LNCaP clone FGC (cell line): ENCODE measurements around the gene SUPT20HL2.
A peak's percentile ranks its signal among the peaks of the same experiment; 100 is the strongest.

Experiments used
- DNase-seq: peaks from one replicate; pipeline ENCODE4 v3.0.0-alpha.2; 2011; ENCODE audit warnings: low read depth
- H3K4me3 ChIP-seq: 2 replicates; pipeline ENCODE4 v1.5.1; 2011; ENCODE audit warnings: mild to moderate bottlenecking, low read depth, low read length, control low read depth
- TF ChIP-seq, protein P1 (sequence below): IDR thresholded peaks from 2 replicates; pipeline ENCODE4 v1.5.1; 2012; ENCODE audit warnings: mild to moderate bottlenecking; ENCODE audit not compliant: control insufficient read depth, insufficient read depth; ENCODE audit errors: extremely low read depth

SUPT20HL2 gene

DNA sequence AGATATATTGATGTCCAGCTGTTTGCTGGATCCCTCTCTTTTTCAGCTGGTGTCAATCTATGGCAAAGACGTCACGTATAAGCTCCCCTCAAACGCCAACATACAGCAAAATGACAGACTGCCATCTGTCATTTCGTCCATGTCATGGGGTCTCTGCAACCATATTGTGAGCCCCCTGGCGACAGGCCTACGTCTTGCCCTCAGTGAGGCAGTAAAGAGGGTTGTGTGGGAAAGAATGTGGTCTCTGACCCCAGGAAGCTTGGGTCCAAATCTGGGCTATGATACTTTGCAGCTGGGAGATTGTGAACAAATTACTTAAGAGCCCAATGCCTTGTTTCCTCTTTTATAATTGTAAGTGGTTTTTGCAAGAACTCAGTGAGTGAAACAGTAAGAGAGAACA, 7.4 kb downstream of the SUPT20HL2 start:
- TF ChIP-seq, protein P1, sequence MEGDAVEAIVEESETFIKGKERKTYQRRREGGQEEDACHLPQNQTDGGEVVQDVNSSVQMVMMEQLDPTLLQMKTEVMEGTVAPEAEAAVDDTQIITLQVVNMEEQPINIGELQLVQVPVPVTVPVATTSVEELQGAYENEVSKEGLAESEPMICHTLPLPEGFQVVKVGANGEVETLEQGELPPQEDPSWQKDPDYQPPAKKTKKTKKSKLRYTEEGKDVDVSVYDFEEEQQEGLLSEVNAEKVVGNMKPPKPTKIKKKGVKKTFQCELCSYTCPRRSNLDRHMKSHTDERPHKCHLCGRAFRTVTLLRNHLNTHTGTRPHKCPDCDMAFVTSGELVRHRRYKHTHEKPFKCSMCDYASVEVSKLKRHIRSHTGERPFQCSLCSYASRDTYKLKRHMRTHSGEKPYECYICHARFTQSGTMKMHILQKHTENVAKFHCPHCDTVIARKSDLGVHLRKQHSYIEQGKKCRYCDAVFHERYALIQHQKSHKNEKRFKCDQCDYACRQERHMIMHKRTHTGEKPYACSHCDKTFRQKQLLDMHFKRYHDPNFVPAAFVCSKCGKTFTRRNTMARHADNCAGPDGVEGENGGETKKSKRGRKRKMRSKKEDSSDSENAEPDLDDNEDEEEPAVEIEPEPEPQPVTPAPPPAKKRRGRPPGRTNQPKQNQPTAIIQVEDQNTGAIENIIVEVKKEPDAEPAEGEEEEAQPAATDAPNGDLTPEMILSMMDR: no peak
- H3K4me3 ChIP-seq: no peak overlapping the region
- DNase-seq: no peak

DNA sequence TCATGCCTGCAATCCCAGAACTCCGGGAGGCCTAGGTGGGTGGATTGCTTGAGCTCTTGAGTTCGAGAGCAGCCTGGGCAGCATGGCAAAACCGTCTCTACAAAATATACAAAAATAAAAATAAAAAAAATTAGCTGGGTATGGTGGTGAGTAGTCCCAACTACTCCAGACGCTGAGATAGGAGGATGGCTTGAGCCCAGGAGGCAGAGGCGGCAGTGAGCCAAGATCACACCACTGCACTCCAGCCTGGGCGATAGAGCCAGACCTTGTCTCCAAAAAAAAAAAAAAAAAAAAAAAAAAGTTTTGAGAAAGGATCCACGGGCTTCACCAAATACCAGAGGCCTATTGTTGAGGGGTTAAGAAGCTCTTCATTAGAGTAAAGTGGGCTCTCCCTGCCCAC, 8.0 kb downstream of the SUPT20HL2 start:
- TF ChIP-seq, protein P1: no peak

DNA sequence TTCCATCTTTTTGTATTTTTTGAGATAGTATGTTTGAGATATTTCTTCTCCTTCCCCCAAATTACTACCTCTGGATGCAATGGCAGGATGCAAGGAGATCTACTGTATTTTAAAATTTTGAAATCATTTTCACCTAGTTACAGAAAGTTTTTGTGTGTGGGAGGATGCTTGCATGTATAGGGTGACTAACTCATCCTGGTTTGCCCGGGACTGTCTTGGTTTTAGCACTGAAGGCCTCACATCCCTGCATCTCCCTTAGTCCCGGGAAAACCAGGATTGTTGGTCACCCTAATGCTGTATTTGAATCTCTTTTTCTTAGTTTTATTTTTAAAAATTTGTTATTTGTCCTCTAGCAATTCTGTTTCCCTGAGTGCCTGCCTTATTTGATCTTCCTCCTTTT, 12.1 kb downstream of the SUPT20HL2 start:
- no peak for DNase-seq
- H3K4me3 ChIP-seq: no peak overlapping the region
- TF ChIP-seq, protein P1: no peak

More for the DNA sequence above, 8.0 kb downstream of the SUPT20HL2 start:
- no peak overlapping the region for H3K4me3 ChIP-seq
- DNase-seq: no peak

DNA sequence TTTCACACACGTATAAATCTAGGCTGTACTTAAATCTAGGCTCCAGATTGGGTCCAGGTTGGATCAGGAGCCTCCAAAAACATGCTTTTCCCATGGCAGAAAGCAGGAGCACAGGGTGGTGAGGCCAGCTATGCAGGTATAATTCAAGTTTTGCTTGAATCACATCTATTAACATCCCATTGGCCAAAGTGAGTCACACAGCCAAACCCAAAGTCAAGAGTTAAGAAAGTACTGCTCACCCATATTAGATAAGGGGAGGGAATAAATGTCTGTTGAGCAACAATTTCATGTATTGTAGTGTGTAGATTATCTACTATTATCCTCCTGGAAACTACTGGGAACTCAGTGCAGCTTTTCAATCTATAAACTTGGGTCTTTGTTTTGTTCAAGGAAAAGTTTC, 12.8 kb downstream of the SUPT20HL2 start:
- H3K4me3 ChIP-seq: no peak overlapping the region
- DNase-seq: no peak
- TF ChIP-seq, protein P1: no peak

DNA sequence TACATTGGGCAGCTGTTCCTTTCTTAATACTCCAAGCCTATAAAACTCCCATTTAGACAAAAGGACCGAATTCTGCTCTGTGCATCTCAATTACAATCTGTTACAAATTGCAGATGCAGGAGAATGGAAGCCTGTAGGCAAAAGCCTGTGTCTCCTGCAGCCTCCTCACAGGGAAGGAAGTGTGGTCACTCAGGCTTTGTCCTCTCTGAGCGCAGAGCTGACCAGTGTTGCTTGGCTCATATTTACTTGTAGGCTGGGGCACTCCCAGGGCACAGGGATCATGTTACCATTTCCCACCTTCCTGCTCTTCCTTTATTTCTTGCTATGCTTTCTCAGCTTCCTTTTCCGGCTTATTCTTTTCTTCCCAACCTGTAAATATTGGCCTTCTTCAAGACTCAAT, 15.7 kb downstream of the SUPT20HL2 start:
- TF ChIP-seq, protein P1: no peak
- no peak for DNase-seq
- no peak overlapping the region for H3K4me3 ChIP-seq

DNA sequence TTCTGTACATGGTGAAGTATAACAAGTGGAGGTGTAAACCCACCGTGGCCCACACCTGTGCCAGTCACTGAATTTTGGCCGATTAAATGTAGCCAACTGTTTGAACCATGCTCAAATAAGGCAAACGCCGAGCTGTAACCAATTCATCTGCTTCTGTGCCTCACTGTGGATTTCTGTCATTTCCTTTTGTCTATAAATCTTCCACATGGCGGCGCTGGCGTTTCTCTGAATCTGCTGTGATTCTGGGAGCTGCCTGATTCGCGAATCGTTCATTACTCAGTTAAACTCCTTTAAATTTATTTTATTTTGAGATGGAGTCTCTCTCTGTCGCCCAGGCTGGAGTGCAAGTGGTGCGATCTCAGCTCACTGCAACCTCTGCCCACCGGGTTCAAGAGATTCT, 19.2 kb downstream of the SUPT20HL2 start:
- TF ChIP-seq, protein P1: peak; percentile 26
- no peak for DNase-seq
- H3K4me3 ChIP-seq: no peak overlapping the region

DNA sequence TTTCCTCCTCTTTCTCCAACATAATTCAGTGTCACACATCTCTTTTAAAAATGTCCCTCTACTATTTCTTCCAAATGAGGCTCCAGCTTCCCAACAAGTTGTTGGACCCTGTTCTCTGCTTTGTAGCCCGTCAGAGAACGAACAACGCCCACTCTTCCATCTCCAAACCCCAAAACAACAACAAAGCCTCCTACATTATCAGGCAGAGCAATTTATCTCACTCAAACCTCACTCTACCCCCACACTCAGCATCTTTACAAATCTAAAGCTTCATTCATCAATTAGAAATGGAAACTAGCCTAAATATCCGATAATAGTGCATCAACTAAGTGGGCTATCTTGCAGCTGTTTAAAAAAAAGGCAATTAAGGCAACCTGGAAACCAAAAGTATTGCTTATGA, 20.5 kb downstream of the SUPT20HL2 start:
- TF ChIP-seq, protein P1: no peak
- no peak for DNase-seq

More for the DNA sequence above, 20.5 kb downstream of the SUPT20HL2 start:
- H3K4me3 ChIP-seq: no peak overlapping the region
